Measurements from ENCODE around the gene GATB. TPM values are rescaled to one million over a fixed set of nuclear protein-coding genes. Genes with fewer than 3 reads are reported as not detected.
A peak's percentile ranks its signal among the peaks of the same experiment; 100 is the strongest.
"Not testable (repeated sequence)": the region's sequence is repeated elsewhere in the genome, so short reads cannot be mapped to it uniquely, and the experiment has no call there.

Gene GATB
- total RNA-seq, 1 experiment from 2014 or later = 29.6 TPM

DNA sequence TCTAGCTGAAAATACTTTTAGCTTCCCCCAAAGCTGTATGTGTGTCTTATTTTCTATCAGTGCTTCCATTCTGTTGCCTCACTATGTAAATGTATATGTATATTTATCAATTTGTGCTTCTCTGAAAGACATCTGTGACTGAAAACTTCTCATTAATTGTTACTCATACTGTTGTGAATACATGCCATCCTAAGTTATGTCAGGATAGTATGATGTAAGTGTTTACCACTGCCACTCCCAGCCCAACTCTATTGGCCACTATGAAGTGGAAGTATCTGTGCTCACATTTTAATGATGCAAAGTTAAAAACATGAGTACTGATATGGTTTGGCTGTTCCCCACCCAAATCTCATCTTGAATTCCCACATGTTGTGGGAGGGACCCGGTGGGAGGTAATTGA lies 24.4 kb downstream of the GATB start:
- no peaks in the 10 kb centered on the region for H3K36me3 Mint-ChIP-seq (ENCODE audit: insufficient read depth, unreplicated experiment)
- Histone ChIP-seq H3K4me1 (no peaks in the 10 kb centered on the region), H3K9me3 (no peaks in the 10 kb centered on the region), H3K4me3 (ENCODE audit: low read depth, low read length) (no peak overlapping the region), H3K27me3 (replicated peaks; ENCODE audit: control insufficient read depth, insufficient read depth, low read length) (no peaks in the 10 kb centered on the region), H3K36me3 (ENCODE audit: control insufficient read depth, insufficient read depth, low read length) (no peaks in the 10 kb centered on the region)
- H3K4me3 Mint-ChIP-seq (ENCODE audit: unreplicated experiment) = no peak overlapping the region
- ChIA-PET CTCF (no interaction called here), POLR2A (no interaction called here)
- TF ChIP-seq, protein P1, sequence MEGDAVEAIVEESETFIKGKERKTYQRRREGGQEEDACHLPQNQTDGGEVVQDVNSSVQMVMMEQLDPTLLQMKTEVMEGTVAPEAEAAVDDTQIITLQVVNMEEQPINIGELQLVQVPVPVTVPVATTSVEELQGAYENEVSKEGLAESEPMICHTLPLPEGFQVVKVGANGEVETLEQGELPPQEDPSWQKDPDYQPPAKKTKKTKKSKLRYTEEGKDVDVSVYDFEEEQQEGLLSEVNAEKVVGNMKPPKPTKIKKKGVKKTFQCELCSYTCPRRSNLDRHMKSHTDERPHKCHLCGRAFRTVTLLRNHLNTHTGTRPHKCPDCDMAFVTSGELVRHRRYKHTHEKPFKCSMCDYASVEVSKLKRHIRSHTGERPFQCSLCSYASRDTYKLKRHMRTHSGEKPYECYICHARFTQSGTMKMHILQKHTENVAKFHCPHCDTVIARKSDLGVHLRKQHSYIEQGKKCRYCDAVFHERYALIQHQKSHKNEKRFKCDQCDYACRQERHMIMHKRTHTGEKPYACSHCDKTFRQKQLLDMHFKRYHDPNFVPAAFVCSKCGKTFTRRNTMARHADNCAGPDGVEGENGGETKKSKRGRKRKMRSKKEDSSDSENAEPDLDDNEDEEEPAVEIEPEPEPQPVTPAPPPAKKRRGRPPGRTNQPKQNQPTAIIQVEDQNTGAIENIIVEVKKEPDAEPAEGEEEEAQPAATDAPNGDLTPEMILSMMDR (IDR thresholded peaks at IDR 0.05; ENCODE audit: insufficient read depth in 1 of 2, low read depth in 1 of 2, low read length in 1 of 2, severe bottlenecking in 1 of 2, unreplicated experiment in 1 of 2) = no peak
- H3K9me3 Mint-ChIP-seq (ENCODE audit: unreplicated experiment) = peaks cover 10% of the 10 kb centered on the region
- H3K4me1 Mint-ChIP-seq (ENCODE audit: low read depth, unreplicated experiment) = no peaks in the 10 kb centered on the region
- intact Hi-C loops (cut with micrococcal nuclease; ENCODE audit: unreplicated experiment) = no loop called here
- H3K27me3 Mint-ChIP-seq (ENCODE audit: insufficient read depth, unreplicated experiment) = no peaks in the 10 kb centered on the region
- H3K27ac Mint-ChIP-seq (ENCODE audit: unreplicated experiment) = no peak overlapping the region
- DNase-seq = no peak
- no TSS peak for BruUV-seq (replicated peaks)

DNA sequence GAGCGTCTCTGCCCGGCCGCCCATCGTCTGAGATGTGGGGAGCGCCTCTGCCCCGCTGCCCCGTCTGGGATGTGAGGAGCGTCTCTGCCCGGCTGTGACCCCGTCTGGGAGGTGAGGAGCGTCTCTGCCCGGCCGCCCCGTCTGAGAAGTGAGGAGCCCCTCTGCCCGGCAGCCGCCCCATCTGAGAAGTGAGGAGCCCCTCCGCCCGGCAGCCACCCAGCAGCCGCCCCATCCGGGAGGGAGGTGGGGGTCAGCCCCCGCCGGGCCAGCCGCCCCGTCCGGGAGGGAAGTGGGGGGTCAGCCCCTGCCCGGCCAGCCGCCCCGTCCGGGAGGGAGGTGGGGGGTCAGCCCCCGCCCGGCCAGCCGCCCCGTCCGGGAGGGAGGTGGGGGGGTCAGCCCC lies 29.1 kb downstream of the GATB start:
- H3K27me3 Mint-ChIP-seq (ENCODE audit: insufficient read depth, unreplicated experiment); H3K27me3 ChIP-seq (replicated peaks; ENCODE audit: control insufficient read depth, insufficient read depth, low read length); H3K4me3 ChIP-seq (ENCODE audit: low read depth, low read length); DNase-seq; H3K36me3 Mint-ChIP-seq (ENCODE audit: insufficient read depth, unreplicated experiment); POLR2A ChIA-PET; H3K4me1 ChIP-seq; H3K9me3 ChIP-seq; H3K4me3 Mint-ChIP-seq (ENCODE audit: unreplicated experiment); CTCF ChIA-PET; intact Hi-C loops (cut with micrococcal nuclease; ENCODE audit: unreplicated experiment); H3K27ac Mint-ChIP-seq (ENCODE audit: unreplicated experiment); BruUV-seq (replicated peaks); H3K9me3 Mint-ChIP-seq (ENCODE audit: unreplicated experiment); H3K36me3 ChIP-seq (ENCODE audit: control insufficient read depth, insufficient read depth, low read length); H3K4me1 Mint-ChIP-seq (ENCODE audit: low read depth, unreplicated experiment): not testable (repeated sequence)

- Mint-ChIP-seq H3K4me3 (ENCODE audit: unreplicated experiment) (no peak overlapping the region), H3K36me3 (ENCODE audit: insufficient read depth, unreplicated experiment) (peaks cover 7% of the 10 kb centered on the region), H3K4me1 (ENCODE audit: low read depth, unreplicated experiment) (peaks cover 7% of the 10 kb centered on the region), H3K9me3 (ENCODE audit: unreplicated experiment) (no peaks in the 10 kb centered on the region), H3K27me3 (ENCODE audit: insufficient read depth, unreplicated experiment) (no peaks in the 10 kb centered on the region), H3K27ac (ENCODE audit: unreplicated experiment) (no peak overlapping the region)
- ChIA-PET POLR2A (no interaction called here), CTCF (no interaction called here)
- Histone ChIP-seq H3K4me1 (no peaks in the 10 kb centered on the region), H3K36me3 (ENCODE audit: control insufficient read depth, insufficient read depth, low read length) (no peaks in the 10 kb centered on the region), H3K9me3 (no peaks in the 10 kb centered on the region), H3K27me3 (replicated peaks; ENCODE audit: control insufficient read depth, insufficient read depth, low read length) (no peaks in the 10 kb centered on the region), H3K4me3 (ENCODE audit: low read depth, low read length) (no peak overlapping the region)
- TF ChIP-seq, protein P1 (IDR thresholded peaks at IDR 0.05; ENCODE audit: insufficient read depth in 1 of 2, low read depth in 1 of 2, low read length in 1 of 2, severe bottlenecking in 1 of 2, unreplicated experiment in 1 of 2) = no peak
- DNase-seq = peak; percentile 3 to 42
- intact Hi-C loops (cut with micrococcal nuclease; ENCODE audit: unreplicated experiment) = no loop called here
- BruUV-seq (replicated peaks) = no TSS peak
Measured at GRCh38 chr4:151729731-151730559, 30.9 kb downstream of the GATB start.
